ENCODE data around the gene TAGAP.

Gene TAGAP

GRCh38 chr6:159068904-159069578, 24.2 kb upstream of the TAGAP start:
- FAIRE-seq = no peak

- FAIRE-seq = no peak
Measured at GRCh38 chr6:159067334-159067733, 22.5 kb upstream of the TAGAP start.

GRCh38 chr6:159066483-159066882, 21.7 kb upstream of the TAGAP start:
- no peak for FAIRE-seq

GRCh38 chr6:159065759-159066329, 21.1 kb upstream of the TAGAP start:
- no peak for FAIRE-seq

GRCh38 chr6:159065091-159065490, 20.3 kb upstream of the TAGAP start:
- FAIRE-seq = no peak

GRCh38 chr6:159064477-159064876, 19.7 kb upstream of the TAGAP start:
- no peak for FAIRE-seq

DNA sequence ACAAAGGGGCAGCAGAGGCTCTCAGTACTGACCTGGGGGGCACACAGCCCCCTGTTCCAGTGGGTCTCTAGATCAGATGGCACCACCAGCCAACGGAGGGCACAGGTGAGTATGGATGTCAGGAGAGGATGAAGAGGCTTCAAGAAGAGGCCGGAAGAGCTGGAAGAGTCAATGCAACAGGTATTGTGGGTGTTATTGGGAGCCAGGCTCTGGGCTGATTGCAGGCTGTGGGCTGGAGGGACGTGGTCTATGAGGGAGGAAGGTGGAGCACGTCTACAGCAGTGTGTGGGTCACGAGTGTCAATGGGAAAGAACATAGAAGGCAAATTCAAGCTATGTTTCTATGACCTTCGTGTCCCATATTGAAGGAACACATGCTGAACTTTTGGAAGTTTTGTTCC, 18.8 kb upstream of the TAGAP start:
- no peak for FAIRE-seq

DNA sequence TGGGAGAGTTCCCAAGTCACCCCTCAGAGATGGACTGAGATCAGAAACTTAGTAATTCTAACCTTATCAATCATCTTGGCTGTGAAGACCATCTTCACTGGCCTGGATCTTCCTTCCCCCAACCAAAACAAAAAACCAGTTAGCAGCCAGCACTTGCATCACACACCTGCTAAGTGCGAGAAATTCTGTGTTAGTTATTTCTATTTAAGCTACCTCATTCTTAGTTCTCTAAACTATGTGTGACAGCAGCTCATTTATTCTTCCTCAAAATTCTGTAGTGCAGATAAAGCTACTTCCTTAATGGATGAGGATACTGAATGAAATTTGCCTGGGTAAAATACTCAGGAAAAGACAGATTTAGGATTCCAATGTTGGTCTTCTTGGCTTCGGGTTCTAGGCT, 18.2 kb upstream of the TAGAP start:
- no peak for FAIRE-seq

GRCh38 chr6:159062564-159062945, 17.8 kb upstream of the TAGAP start:
- no peak for FAIRE-seq

DNA sequence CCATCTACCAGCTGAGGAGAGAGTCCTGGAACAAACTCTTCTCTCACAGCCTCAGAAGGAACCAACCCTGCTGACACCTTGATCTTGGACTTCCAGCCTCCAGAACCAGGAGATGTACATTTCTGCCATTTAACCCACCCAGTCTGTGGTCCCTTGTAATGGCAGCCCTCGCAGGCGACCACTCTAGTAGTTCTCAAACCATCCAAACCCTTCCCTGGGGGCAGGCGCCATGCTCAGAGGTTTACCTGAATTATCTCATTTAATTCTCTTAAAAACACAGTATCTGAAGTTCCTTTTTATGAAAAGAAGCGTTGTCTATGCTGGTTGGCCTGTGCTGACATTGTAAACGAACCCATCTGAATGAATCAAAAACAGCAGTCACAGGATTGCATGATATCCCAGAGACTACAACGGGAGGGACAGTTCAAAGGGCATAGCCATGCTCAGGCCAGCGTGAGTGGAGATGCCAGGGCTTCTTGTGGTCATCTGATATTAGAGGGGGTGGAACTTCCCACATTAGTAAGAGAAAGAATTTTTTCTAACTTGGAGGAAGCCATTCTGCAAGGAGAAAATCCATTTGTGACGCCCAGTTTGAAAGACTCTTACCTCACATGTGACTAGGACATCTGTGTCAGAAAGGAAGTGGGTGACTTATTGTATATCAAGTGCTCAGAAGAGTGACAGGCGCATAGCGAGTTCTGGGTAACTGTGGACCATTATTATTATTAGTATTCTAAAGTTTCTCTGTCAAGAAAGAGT, 17.2 kb upstream of the TAGAP start:
- FAIRE-seq = no peak

DNA sequence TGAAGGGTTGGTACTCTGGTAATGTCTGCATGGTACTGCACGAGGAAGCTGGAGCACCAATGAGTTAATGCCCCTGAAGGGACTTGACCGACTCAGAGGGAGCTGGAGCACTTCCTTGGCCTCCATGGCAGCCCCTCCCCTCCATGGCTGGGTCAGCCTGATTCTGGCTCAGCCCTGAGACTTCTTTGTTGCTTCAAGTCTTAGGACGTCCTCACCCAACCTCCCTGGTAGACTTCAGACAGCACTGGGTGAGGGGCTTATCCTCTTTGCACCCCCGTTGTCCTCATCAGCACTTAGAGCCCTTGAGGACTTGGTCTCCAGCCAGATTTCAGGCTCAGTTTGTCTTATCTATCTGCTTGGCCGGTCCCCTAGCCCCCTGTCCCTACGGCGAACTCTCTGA, 16.4 kb upstream of the TAGAP start:
- no peak for FAIRE-seq

- FAIRE-seq = no peak
Measured at GRCh38 chr6:159059885-159060506, 15.2 kb upstream of the TAGAP start.

GRCh38 chr6:159059141-159059540, 14.3 kb upstream of the TAGAP start:
- no peak for FAIRE-seq

- no peak for FAIRE-seq
Measured at GRCh38 chr6:159056899-159057298, 12.1 kb upstream of the TAGAP start.

DNA sequence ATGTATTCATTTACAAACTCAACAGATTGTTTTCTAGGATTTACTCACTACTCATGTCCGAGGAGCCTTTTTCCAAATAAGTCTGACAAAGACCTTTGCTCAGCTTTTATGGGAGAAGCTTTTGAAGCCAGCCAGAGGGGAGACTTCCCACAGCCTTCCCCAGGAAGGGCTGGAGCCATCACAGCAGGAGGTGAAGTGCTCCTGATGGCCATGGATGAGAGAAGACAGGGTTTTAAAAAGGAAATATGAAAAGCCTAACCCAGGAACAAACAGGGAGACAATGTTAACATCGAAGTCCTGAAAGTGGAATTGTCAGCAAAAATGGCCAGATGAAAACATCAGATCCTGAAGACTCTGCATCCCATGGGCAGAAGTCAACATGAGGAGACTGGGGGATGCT, 11.6 kb upstream of the TAGAP start:
- FAIRE-seq = no peak

- FAIRE-seq = no peak
Measured at GRCh38 chr6:159056003-159056402, 11.2 kb upstream of the TAGAP start.

GRCh38 chr6:159053781-159054398, 9.1 kb upstream of the TAGAP start:
- FAIRE-seq = no peak

DNA sequence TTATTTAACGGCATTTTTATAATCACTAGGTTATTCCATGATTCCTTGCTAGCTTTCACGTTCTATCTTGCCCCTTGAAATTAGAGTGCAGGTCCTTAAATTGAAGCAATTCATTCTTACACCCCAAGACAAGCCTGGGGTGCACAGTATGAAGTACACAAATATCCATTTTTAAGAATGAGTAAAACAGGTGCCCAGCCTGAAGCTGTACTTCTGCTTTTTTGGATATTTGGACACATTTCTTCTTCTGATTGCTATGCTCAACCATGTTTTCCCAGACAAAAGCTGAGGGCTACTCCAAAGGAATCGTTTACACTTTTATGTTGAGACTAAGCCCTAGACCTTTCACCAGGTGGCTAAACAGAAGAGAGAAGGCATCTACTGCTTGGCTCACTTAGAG, 7.9 kb upstream of the TAGAP start:
- FAIRE-seq = no peak

DNA sequence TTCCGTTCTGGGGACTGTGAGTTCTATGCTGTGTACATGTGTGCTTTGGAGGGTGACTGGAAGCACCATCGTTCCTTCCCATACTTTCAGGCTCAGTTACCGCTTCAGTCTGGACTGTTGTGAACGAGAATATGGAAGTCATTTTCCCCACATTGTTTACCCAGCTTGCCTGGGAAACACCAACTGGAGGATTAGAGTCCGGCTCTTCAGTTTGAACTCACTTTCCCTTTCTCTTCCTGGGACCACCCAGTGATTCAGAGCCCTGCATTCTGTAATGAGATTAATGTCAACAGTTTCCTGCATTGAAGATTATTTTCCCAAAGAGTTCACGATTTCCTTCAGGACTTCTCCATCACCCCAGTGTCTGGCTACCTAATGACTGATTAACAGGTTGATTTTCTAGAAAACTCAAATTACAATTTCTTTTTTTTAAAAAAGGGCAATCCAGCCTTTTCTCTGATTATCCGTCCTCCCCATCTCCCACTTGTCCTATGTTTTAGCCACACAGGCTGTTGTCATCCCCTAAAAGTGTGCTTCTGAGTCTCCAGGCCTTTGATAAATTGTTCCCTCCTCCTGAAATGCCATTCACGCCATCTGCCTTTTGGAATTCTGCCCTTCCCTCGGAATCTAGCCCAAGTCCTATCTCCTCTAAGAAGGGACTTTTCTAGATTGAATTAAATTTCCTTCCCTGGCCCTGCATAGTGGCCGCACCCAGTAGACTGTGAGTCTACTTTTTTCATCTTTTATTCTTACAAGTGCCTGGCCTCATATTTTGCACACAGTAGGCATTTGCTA, 3.3 kb upstream of the TAGAP start:
- no peak for FAIRE-seq

DNA sequence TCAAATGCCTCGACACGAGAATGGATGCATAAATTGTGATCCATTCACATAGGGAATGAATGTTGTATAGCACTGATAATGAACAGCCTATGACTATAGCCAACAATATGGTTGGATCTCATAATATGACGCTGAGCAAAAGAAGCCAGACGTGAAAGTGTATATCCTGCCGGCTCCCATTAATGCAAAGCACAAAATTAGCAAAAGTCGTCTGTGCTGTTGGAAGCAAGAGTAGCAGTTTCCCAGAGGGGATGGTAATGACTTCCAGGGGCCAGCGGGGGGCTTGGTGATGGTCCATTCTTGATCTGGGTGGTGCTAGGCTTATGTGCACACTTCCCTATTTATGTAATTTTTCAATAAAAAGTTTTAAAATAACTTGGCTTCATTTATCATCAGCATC, 1.0 kb upstream of the TAGAP start:
- no peak for FAIRE-seq

- FAIRE-seq = no peak
Measured at GRCh38 chr6:159043947-159044346, 844 bp downstream of the TAGAP start.

DNA sequence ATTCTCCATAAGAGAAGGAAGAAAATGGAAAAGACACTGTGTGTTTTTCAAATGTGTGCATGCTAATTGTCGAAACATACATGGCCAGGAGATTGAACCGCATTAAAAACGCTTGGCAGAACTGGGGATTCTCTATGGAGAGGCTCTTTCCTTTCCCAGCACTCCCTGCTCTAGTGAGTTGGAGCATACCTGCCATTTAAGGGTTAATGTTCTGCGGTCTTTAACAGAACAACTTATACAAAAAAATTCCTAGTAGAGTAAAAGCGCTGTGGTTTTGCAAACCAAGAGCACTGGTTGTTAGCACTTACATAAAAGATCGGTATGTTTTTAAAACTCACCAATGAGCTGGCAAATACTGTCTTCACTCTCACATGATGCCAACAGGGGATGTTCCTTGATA, 1.5 kb downstream of the TAGAP start:
- no peak for FAIRE-seq

DNA sequence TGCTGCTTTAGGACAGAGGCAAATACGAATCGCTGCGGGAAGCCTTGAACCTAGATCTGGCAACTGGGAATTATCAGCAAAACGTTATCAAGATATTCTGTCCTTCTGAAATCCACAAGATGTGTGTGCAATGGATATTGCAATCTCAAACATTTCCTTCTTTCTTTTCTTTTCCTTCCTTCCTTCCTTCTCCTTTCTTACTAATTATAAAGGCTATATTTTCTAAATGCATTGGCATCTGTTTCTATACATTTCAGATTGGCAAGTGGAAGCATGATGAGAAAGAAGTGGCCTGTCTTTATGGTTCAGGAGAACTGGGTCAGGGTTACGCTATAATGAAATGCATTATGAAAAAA, 2.0 kb downstream of the TAGAP start:
- FAIRE-seq = no peak
